ENCODE results near the gene CCND2.

CCND2 gene

DNA sequence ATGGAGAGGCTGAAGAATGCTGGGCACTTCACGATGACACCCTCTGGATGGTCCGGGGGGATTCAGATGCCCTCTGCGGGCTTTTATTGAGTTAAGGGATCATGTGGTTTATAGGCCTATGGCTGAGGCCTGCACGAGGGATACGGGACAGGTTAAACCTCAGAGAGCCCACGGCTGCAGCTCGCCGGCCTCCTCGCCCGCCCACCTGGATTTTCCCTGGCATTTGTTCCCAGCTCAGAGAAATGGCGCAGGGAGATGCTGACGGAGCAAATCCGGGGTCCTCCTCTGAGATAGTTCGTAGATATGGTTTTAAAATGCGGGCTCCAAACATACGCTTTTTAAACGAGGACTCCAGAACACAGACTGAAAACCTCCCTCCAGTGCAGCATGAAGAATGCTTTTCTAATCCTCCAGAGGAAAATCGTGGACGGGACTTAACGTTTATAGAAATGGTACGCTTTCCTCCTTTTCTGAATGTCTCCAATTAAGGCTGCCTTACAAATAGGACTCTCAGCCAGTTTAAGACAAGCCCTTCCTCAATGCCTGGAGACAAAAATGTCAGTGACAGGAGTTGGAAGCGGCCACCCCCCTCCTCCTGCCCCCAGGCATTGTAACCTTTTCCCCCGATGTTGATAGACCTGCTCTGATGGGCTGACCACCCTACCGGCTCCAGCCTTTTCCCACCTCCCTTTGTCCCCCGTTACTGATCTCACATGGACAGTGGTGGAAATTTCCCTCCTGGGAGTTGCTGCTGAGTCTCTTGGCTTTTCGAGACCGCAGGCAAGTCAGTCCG is 16.6 kb downstream of the CCND2 start:
- no peak for DNase-seq (ENCODE audit: low read depth in 2 of 2)

DNA sequence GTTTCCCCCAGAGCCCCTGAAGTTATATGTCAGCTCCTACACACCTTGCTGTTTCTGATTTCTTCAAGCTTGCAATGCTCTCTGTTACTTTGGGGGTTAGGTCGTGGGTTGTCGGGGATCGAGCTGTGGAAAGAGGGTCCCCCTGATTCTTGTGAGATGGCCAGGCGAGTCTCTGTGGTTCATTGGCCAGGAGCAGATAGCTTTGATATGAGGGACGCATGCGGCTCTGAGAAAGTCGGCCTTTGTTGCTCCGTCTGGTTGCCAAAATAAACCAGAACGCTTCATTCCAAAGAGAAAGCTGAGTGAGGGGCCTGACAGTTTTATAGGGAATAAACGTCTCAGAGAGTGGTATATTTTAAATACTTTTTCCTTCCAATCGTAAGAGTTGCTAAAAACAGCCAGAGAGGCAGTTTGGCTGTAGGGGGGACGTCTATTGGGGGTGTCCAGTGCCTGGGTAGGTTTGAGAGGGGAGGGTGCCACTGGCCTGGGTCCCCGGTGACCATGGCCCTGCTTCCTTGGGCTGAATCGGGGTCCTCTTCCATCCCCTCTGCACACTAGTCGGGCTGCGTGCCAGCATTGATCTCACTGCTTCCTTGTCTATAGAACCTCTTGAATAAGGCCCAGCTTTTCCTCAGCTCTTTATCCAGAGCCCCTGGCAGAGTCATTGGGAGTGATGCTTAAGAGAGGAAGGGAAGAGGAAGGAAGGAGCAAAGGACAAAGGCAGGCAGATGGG is 18.9 kb downstream of the CCND2 start:
- no peak for DNase-seq (ENCODE audit: low read depth in 2 of 2)

DNA sequence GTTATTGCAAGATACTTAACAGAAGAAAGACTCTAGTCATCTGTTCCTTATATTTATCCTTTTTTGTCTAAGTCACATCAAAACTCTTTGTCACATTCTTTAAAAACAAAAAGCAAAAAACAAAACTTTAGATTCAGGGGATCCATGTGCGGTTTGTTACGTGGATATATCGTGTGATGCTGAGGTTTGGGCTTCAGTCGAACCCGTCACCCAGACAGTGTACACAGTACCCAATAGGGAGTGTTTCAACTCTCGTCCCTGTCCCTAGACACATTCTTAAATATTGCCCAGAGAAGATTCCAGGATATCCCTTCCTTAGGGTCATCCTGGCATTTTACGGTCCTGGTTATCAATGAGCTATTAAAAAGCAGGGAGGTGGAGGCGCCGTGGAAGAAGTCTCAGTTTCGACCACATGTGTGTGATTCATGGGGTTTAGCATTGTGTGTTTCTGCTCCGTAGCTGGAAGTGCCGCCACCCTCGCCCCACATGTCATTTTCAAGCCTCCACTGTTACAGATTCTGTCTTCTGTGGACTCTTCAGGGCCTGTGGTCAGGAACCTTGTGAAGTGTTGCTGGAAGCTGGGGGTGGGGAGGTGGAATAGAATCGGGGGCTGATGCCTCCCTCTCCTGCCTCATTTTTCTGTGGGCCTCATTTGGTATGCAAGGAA is 19.9 kb downstream of the CCND2 start:
- no peak for DNase-seq (ENCODE audit: low read depth in 2 of 2)

DNA sequence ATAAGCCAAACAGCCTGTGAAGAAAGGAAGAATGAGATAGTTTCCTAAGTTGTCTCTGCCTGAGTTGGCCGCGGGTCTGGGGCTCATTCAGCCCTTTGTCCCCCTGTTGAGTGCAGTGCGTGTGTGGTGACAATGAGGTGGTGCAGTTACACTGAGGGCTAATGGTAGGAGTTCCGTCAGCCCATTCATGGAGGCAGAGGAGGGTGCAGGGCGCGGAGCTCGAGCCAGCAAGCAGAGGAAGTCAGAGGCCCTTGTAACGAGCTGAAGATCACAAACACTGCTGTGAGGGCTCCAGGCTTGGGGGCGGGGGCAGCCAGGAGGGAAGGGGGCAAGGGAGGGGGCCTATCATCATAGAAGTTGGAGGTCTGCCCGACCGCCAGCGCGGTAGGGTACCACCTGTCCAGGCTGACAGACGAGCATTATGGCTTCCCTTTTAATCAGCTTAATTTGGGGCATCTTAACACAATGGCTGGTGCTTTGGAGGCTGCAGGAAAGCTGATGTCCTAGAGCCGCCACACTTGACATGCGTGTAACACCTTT is 20.5 kb downstream of the CCND2 start:
- no peak for DNase-seq (ENCODE audit: low read depth in 2 of 2)

DNA sequence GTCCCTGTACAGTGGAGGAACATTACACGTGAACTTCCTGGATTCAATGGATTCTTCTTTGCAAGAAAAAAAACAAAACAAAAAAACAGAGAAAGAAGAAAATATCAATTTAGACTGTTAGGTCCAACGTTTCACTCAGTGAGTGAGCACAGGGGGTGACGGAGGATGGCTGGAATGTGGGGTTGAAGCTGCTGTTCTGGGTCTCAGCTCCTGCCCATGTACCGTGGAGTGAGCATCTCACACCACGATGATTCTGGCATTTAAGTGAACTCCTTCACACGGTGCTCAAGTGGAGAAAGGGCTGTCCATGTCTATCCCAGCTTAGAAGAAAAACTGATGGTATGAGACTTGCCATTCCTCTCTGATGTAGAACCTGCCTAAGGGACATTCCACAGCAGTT is 23.2 kb downstream of the CCND2 start:
- DNase-seq (ENCODE audit: low read depth in 2 of 2) = no peak

DNA sequence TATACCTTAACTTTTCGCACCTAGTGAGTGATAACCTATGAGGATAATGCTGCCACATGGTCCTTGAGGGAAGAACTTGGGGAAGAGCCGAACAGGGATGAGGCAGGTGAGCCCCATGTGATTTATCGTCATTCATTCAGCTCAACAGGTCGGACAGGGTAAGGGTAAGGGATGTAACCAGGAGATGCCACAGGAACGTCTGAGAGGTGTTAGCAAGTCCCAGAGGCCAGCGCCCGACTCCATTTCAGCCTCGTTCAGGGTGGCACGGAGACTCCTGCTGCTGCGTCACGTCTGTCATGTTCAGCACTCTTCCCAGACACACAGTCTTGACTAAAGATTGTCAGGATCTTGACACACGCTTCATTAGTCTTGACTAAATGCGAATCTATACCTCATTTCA is 24.1 kb downstream of the CCND2 start:
- no peak for DNase-seq (ENCODE audit: low read depth in 2 of 2)

DNA sequence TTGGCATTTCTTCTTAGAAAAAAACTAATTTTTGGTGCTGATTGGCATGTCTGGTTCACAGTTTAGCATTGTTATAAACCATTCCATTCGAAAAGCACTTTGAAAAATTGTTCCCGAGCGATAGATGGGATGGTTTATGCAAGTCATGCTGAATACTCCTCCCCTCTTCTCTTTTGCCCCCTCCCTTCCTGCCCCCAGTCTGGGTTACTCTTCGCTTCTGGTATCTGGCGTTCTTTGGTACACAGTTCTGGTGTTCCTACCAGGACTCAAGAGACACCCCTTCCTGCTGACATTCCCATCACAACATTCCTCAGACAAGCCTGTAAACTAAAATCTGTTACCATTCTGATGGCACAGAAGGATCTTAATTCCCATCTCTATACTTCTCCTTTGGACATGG is 27.3 kb downstream of the CCND2 start:
- DNase-seq (ENCODE audit: low read depth in 2 of 2) = no peak

DNA sequence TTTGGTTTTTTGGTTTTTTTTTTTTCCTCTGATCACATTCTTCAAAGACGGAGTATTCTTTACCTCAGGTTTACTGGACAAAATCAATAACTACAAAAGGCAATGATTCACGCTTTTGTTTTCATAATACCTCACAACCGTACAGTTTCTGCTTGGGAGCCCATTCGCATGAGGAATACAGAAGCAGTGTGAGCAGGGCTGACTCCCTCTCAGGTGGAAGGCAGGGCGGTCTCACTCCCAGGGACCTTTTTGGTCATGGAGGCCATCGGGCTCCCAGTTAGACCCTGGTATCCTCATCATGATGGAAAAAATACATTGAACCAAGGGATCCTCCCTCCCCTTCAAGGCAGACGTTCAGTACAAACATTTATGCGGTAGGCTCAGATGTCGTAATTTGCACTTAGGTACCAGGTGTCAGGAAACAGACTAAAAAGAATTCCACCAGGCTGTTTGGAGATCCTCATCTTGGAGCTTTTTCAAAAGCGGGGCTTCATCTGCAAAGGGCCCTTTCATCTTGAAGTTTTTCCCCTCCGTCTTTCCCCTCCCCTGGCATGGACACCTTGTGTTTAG is 28.5 kb downstream of the CCND2 start:
- no peak for DNase-seq (ENCODE audit: low read depth in 2 of 2)

DNA sequence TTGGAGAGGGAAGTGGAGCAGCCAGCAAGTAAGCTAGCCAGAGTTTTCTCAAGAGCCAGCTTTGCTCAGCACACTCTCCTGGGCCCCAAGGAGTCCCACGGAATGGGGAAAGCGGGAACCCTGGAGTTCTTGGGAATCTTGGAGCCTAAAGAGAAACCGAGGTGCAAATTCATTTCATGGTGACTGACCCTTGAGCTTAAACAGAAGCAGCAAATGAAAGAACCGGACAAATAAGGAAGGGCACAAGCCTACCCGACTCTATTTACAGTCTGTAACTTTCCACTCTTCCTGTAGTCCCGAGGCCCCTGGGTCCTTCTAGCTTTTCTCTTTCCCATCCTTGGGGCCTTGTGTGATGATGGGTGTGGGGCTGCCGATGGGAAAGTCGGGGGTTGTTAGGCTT is 29.3 kb downstream of the CCND2 start:
- DNase-seq (ENCODE audit: low read depth in 2 of 2) = no peak

DNA sequence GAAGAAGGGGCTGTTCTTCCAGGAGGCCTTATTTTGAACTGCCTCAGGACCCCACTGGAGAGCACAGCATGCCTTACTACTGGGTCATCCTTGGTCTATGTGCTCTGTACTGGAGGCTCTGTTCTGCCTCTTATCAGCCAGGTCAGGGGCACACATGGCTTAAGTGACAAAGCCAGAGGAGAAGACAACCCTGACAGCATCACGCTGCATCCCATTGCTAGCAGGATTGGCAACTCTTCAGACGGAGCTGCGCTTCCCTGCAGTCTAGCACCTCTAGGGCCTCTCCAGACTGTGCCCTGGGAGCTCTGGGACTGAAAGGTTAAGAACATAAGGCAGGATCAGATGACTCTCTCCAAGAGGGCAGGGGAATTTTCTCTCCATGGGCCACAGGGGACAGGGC is 30.2 kb downstream of the CCND2 start:
- DNase-seq (ENCODE audit: low read depth in 2 of 2) = no peak

DNA sequence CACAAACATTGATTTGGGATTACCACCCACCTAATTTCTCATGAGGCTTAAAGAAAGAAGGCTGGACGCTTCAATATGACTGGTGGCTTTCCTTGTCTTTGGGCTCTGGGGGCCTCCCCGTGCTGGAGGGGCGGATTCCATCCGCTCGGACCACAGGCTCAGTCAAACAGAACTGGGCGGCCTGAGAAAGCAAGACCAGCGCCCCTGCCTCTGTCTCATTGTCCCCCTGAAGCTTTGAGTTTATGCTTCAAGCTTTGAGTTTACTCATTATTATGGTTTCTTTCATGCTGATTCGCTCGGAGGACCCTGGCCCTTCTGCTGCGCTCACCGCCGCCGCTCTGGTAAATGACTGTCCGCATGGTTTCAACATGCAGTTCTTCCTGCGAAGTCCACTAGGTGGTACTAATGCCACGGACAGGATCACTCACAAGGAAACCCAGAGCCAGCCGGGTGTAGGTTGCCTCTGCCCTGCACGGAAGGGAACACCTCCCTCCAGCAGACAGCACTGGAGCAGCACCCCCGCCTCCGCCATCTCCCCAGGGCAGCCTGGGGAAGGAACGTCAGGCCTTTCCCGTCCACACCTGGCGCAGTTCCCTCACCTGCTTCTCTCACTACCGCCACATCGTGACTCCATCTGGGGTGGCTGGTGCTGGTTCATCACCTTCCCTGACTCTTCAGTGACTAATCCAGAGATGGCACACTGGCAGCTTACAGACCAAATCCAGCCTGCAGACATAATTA is 34.2 kb downstream of the CCND2 start:
- no peak for DNase-seq (ENCODE audit: low read depth in 2 of 2)

DNA sequence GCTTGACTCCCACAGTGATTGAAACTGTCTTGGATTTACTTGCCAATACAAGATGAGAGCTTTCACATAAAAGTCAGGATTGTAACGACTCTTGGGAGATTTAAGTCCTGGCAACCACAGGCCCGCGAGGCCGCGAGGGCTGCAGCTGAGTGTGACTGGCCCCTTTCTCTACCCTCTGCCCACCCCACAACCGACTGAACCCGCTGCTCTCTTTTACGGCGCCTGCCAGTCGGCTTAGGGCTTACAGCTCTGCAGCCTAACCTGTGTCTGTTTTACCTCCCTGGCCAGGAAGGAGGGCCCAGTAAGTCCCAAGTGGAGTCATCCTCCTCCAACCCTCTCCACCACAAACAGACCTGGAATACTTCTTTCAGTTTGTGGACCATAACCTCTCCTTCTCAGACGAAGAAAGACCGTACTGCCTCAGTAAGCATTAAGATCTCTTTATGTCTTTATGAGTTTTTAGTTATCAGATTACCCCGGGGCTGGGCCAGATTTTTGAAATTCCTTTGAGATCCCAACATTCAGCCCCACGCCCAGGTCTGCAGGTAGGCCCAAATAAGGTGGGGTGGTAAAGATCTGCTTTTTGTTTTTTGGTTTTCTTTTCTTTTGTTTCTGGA is 34.9 kb downstream of the CCND2 start:
- no peak for DNase-seq (ENCODE audit: low read depth in 2 of 2)

DNA sequence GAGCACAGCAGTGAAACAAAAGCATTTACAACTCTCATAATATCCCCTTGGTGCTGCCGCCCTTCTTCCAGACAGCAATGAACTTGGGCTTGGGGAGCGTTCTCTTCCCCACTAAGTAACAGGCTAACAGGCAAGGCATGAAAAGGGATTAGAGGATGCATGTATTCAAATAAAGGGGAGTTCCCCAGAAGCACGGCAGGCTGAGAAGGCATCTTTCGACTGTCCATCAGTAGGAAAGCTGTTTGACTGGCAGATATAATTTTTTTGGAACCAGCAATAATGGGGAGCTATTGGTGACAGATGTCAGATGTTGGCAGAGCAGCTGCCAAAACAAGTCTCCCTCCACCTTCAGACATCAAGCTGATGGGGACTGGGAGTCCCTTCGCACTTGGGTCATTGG is 38.2 kb downstream of the CCND2 start:
- no peak for DNase-seq (ENCODE audit: low read depth in 2 of 2)

DNA sequence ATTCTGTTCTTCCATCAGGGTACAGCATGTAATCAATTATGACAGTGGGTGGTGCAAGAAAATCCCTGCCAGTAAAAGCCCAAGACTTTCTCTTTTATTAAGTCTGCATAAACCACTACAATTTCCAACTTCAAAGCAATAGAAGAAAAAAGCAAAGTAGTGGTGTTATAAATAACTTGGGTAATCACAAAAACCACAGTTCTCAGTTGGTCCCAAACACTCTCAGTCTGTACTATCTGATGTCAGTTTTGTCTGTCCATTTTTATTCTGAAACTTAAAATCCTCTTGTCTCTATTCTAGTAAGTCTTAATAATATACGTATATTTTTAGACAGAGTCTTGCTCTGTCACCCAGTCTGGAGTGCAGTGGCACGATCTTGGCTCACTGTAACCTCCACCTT is 38.7 kb downstream of the CCND2 start:
- no peak for DNase-seq (ENCODE audit: low read depth in 2 of 2)

DNA sequence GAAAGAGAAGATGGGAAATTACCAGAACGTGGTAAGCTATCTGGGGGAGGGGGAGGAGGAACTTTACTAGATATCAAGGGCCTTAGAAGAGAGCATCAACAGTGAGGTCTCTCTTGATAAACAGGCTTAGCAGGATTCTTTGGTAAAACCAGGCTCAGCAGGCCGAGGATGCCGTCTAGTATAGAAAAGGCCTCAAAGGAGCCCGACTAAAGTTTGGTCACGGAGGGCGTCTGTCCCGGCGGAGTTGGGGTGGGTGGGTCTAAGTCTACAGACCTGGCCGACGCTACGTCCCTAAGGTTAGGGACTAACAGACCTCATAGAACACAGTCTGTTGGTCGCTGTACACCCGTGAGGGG is 46.9 kb downstream of the CCND2 start:
- DNase-seq (ENCODE audit: low read depth in 2 of 2) = no peak

DNA sequence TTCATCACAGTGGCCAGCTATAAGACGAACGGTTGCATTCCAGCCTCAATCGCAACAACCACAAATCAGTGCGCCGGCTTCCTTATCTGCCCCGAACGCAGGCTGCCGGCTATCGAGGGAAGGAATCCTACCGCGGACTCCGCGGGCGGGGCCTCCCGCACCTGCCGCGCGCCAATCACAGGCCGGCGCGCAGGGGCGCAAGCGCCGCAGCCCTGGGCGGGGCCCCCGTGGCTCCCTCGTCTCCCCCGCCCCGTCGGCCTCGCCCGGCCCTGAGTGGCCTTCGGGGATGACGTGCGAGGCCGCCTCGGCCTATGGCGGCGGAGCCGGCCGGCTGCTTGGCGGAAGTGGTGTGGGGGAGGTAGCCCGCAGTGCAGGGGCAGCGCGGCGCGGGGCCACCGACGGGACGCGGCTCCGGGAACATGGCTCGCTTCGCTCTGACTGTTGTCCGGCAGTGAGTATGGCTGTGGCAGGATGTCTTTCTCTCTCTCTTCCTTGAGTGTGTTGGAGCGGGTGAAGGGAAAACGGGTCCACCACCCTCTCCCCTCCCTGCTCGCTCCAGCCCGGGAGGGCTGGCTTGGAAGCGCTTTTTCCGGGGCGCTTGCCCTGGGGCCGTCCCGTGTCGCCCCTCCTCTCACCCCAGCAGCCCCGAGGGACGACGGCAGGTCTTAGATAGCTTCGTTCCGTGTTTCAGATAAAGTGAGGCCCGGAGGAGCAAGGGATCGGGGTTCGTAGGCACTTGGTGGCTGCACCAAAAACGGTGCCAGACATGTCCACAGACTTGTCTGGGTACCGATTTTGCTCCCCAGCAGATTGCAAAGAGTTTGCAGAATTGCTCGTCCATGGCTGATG is 47.5 kb downstream of the CCND2 start, which contains the start of gene TIGAR:
Gene TIGAR, plus strand, starts transcription at position 361 of the 849 bp plus-strand sequence. Its CDS starts 59 bp downstream, at position 420.
- peak; percentile 78 to 84 for DNase-seq (ENCODE audit: low read depth in 2 of 2)

DNA sequence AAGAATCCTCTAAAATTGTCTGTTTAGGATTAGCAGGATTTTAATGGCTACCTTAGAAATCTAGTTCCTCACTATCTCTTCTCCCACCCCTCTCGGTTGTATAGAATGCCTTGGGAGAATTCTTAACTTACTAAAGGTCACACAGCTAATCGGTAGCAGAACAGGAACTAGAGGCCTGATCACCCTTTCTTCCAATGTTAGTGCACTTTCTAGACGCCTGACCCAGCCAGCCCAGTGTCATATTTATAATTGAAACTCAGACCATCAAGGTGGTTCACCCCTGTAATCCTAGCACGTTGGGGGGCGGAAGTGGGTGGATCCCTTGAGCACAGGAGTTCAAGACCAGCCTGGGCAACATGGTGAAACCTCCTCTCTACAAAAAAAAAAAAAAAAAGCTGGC is 49.2 kb downstream of the CCND2 start:
- no peak for DNase-seq (ENCODE audit: low read depth in 2 of 2)
